Kidney epithelial cell (primary cell): ENCODE measurements around the gene WDR18. TPM values are rescaled to one million over a fixed set of nuclear protein-coding genes. Genes with fewer than 3 reads are reported as not detected.

ENCODE experiments used
- DNase-seq: peaks from one replicate; pipeline ENCODE4 v3.0.0-alpha.2; 2010; ENCODE audit warnings: low read depth
- H3K27me3 ChIP-seq: 2 replicates; pipeline ENCODE4 v1.6.0; 2011; ENCODE audit warnings: low read length; ENCODE audit not compliant: control insufficient read depth, insufficient read depth
- H3K36me3 ChIP-seq: 2 replicates; pipeline ENCODE4 v1.5.1; 2011; ENCODE audit warnings: low read length; ENCODE audit not compliant: control insufficient read depth, insufficient read depth
- H3K4me3 ChIP-seq: 2 replicates; pipeline ENCODE4 v1.5.1; 2011; ENCODE audit warnings: low read depth, mild to moderate bottlenecking, control low read depth, low read length
- total RNA-seq: library from RNA; depleted of rRNA; stranded (reverse); fragments of >200 nt; gene quantifications from 2 replicates; pipeline ENCODE4 v1.2.3, GENCODE V29; 2015
- TF ChIP-seq, protein P1 (sequence below): IDR thresholded peaks from 2 replicates; pipeline ENCODE4 v1.5.1; 2011; ENCODE audit warnings: mild to moderate bottlenecking, moderate library complexity, low read length, control low read depth, inconsistent platforms; ENCODE audit not compliant: insufficient read depth, poor library complexity, severe bottlenecking

The WDR18 gene
- total RNA-seq, 1 donor from 2014 or later, result 54.6 TPM

DNA sequence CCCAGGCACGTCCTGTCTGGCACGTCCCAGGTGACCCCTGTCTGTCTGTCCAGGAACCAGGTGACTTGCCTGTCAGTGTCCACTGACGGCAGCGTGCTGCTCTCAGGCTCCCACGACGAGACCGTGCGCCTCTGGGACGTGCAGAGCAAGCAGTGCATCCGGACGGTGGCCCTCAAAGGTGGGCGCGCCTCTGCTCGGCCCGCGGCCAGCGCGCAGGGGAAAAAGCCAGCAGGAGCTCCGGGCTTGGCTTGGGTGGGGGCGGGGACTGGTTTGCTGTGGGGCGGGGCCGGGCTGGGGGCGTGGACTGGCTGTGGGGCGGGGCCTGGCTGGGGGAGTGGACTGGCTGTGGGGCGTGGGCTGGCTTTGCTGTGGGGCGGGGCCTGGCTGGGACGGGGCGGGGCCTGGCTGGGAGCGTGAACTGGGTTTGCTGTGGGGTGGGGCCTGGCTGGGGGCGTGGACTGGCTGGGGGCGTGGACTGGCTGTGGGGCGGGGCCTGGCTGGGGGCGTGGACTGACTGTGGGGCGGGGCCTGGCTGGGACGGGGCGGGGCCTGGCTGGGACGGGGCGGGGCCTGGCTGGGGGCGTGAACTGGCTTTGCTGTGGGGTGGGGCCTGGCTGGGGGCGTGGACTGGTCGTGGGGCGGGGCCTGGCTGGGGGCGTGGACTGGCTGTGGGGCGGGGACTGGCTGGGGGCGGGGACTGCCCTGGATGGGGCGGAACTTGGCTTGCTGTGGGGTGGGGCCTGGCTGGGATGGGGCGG, 7.2 kb downstream of the WDR18 start:
- Histone ChIP-seq H3K4me3 (no peak overlapping the region), H3K36me3 (no peaks in the 10 kb centered on the region), H3K27me3 (peaks cover 8% of the 10 kb centered on the region)
- TF ChIP-seq, protein P1, sequence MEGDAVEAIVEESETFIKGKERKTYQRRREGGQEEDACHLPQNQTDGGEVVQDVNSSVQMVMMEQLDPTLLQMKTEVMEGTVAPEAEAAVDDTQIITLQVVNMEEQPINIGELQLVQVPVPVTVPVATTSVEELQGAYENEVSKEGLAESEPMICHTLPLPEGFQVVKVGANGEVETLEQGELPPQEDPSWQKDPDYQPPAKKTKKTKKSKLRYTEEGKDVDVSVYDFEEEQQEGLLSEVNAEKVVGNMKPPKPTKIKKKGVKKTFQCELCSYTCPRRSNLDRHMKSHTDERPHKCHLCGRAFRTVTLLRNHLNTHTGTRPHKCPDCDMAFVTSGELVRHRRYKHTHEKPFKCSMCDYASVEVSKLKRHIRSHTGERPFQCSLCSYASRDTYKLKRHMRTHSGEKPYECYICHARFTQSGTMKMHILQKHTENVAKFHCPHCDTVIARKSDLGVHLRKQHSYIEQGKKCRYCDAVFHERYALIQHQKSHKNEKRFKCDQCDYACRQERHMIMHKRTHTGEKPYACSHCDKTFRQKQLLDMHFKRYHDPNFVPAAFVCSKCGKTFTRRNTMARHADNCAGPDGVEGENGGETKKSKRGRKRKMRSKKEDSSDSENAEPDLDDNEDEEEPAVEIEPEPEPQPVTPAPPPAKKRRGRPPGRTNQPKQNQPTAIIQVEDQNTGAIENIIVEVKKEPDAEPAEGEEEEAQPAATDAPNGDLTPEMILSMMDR, result no peak
- no peak for DNase-seq

DNA sequence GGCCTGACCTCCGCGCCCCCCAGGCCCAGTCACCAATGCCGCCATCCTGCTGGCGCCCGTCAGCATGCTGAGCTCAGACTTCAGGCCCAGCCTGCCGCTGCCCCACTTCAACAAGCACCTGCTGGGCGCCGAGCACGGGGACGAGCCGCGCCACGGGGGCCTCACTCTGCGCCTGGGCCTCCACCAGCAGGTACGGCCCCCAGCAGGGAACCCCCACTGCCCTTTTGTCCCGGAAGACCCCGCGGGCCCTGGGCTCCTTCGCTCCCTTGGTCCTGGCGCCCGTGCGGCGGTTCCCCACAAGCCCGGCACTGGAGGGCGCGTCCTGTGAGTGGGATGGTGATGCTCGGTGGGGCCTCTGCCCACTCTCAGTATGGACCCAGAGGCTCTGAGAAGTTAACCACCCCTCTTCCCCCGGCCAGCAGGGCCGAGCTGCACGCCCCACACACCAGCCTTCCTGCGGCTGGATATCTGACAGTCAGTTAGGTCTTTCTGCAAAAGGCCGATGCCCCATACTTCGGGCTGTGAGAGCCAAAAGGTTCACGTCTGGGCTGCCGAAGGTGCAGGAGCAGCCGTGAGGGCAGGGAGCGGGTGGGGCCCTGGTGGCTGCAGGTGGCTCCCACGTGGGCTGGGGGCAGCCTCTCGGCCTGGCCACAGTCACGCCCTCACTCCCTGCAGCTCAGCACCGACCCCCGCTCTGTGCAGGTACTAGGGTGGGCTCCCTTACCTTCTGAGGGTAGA, 8.0 kb downstream of the WDR18 start:
- Histone ChIP-seq H3K27me3 (peaks cover 11% of the 10 kb centered on the region), H3K36me3 (no peaks in the 10 kb centered on the region), H3K4me3 (no peak overlapping the region)
- no peak for DNase-seq
- TF ChIP-seq, protein P1, result no peak

GRCh38 chr19:992670-993055, 8.5 kb downstream of the WDR18 start:
- no peak for DNase-seq
- Histone ChIP-seq H3K4me3 (no peak overlapping the region), H3K36me3 (no peaks in the 10 kb centered on the region), H3K27me3 (peaks cover 15% of the 10 kb centered on the region)
- TF ChIP-seq, protein P1, result no peak

- Histone ChIP-seq H3K4me3 (no peak overlapping the region), H3K36me3 (no peaks in the 10 kb centered on the region), H3K27me3 (peaks cover 22% of the 10 kb centered on the region)
- TF ChIP-seq, protein P1, result no peak
- DNase-seq, result no peak
These were observed 9.3 kb downstream of the WDR18 start for GRCh38 chr19:993361-993830.

GRCh38 chr19:993831-994393, 9.8 kb downstream of the WDR18 start:
- Histone ChIP-seq H3K27me3 (peaks cover 27% of the 10 kb centered on the region), H3K4me3 (no peak overlapping the region), H3K36me3 (no peaks in the 10 kb centered on the region)
- TF ChIP-seq, protein P1, result no peak
- DNase-seq, result no peak
